ENCODE data around the gene ZNF789.
"Not testable (repeated sequence)": the region's sequence is repeated elsewhere in the genome, so short reads cannot be mapped to it uniquely, and the experiment has no call there.

The ZNF789 gene

GRCh38 chr7:99472561-99473314 lies at the start of gene ZNF789:
ZNF789 (plus strand) TSS chr7:99472890; CDS start chr7:99476457, 3,567 bp downstream.
- H3K27ac ChIP-seq (ENCODE audit: low read depth in 2 of 2, low read length in 2 of 2), result peak within 1 kb of the TSS; percentile 89 to 90
- H3K36me3 ChIP-seq (ENCODE audit: control insufficient read depth in 2 of 2, insufficient read depth in 2 of 2, low read length in 2 of 2), result no peaks in the 10 kb centered on the region
- H3K9ac ChIP-seq (ENCODE audit: low read depth in 1 of 2, low read length in 2 of 2), result peak within 1 kb of the TSS; percentile 85 to 91
- peaks cover 9 to 11% of the 10 kb centered on the region in 2 donors for H3K4me1 ChIP-seq (ENCODE audit: control insufficient read depth in 2 of 2, insufficient read depth in 2 of 2, low read length in 2 of 2)
- H3K9me3 ChIP-seq (ENCODE audit: control insufficient read depth in 2 of 2, low read length in 2 of 2), result no peaks in the 10 kb centered on the region
- H3K27me3 ChIP-seq (ENCODE audit: control insufficient read depth in 2 of 2, insufficient read depth in 2 of 2, low read length in 2 of 2), result no peaks in the 10 kb centered on the region
- H3K4me3 ChIP-seq (ENCODE audit: low read length in 2 of 2), result peak within 1 kb of the TSS; percentile 79 to 89

GRCh38 chr7:99424932-99425730 lies 47.6 kb upstream of the ZNF789 start:
- Histone ChIP-seq H3K4me1 (ENCODE audit: control insufficient read depth in 2 of 2, insufficient read depth in 2 of 2, low read length in 2 of 2) (peaks cover 0 to 3% of the 10 kb centered on the region in 2 donors), H3K36me3 (ENCODE audit: control insufficient read depth in 2 of 2, insufficient read depth in 2 of 2, low read length in 2 of 2) (peaks cover 43 to 44% of the 10 kb centered on the region in 2 donors), H3K9me3 (ENCODE audit: control insufficient read depth in 2 of 2, low read length in 2 of 2) (no peaks in the 10 kb centered on the region), H3K27me3 (ENCODE audit: control insufficient read depth in 2 of 2, insufficient read depth in 2 of 2, low read length in 2 of 2) (no peaks in the 10 kb centered on the region), H3K9ac (ENCODE audit: low read depth in 1 of 2, low read length in 2 of 2) (no peak overlapping the region), H3K27ac (ENCODE audit: low read depth in 2 of 2, low read length in 2 of 2) (no peak overlapping the region), H3K4me3 (ENCODE audit: low read length in 2 of 2) (no peak overlapping the region)

- Histone ChIP-seq H3K36me3 (ENCODE audit: control insufficient read depth in 2 of 2, insufficient read depth in 2 of 2, low read length in 2 of 2) (peaks cover 44 to 45% of the 10 kb centered on the region in 2 donors), H3K4me1 (ENCODE audit: control insufficient read depth in 2 of 2, insufficient read depth in 2 of 2, low read length in 2 of 2) (no peaks in the 10 kb centered on the region), H3K27ac (ENCODE audit: low read depth in 2 of 2, low read length in 2 of 2) (no peak overlapping the region), H3K27me3 (ENCODE audit: control insufficient read depth in 2 of 2, insufficient read depth in 2 of 2, low read length in 2 of 2) (no peaks in the 10 kb centered on the region), H3K9me3 (ENCODE audit: control insufficient read depth in 2 of 2, low read length in 2 of 2) (no peaks in the 10 kb centered on the region), H3K9ac (ENCODE audit: low read depth in 1 of 2, low read length in 2 of 2) (no peak overlapping the region), H3K4me3 (ENCODE audit: low read length in 2 of 2) (no peak overlapping the region)
Measured at GRCh38 chr7:99428972-99429566, 43.6 kb upstream of the ZNF789 start.

- Histone ChIP-seq H3K27me3 (ENCODE audit: control insufficient read depth in 2 of 2, insufficient read depth in 2 of 2, low read length in 2 of 2) (no peaks in the 10 kb centered on the region), H3K4me1 (ENCODE audit: control insufficient read depth in 2 of 2, insufficient read depth in 2 of 2, low read length in 2 of 2) (no peaks in the 10 kb centered on the region), H3K9ac (ENCODE audit: low read depth in 1 of 2, low read length in 2 of 2) (no peak overlapping the region), H3K9me3 (ENCODE audit: control insufficient read depth in 2 of 2, low read length in 2 of 2) (no peaks in the 10 kb centered on the region), H3K27ac (ENCODE audit: low read depth in 2 of 2, low read length in 2 of 2) (no peak overlapping the region), H3K36me3 (ENCODE audit: control insufficient read depth in 2 of 2, insufficient read depth in 2 of 2, low read length in 2 of 2) (peaks cover 40% of the 10 kb centered on the region in 2 donors), H3K4me3 (ENCODE audit: low read length in 2 of 2) (no peak overlapping the region)
Measured at GRCh38 chr7:99429756-99430155, 42.9 kb upstream of the ZNF789 start.

- not testable (repeated sequence) for H3K27ac ChIP-seq (ENCODE audit: low read depth in 2 of 2, low read length in 2 of 2); H3K27me3 ChIP-seq (ENCODE audit: control insufficient read depth in 2 of 2, insufficient read depth in 2 of 2, low read length in 2 of 2); H3K4me1 ChIP-seq (ENCODE audit: control insufficient read depth in 2 of 2, insufficient read depth in 2 of 2, low read length in 2 of 2); H3K9ac ChIP-seq (ENCODE audit: low read depth in 1 of 2, low read length in 2 of 2); H3K9me3 ChIP-seq (ENCODE audit: control insufficient read depth in 2 of 2, low read length in 2 of 2); H3K4me3 ChIP-seq (ENCODE audit: low read length in 2 of 2)
- H3K36me3 ChIP-seq (ENCODE audit: control insufficient read depth in 2 of 2, insufficient read depth in 2 of 2, low read length in 2 of 2), result peaks cover 36 to 38% of the 10 kb centered on the region in 2 donors
Measured at GRCh38 chr7:99431756-99432540, 40.7 kb upstream of the ZNF789 start.

- peaks cover 6% of the 10 kb centered on the region in 2 donors for H3K4me1 ChIP-seq (ENCODE audit: control insufficient read depth in 2 of 2, insufficient read depth in 2 of 2, low read length in 2 of 2)
- no peak overlapping the region for H3K4me3 ChIP-seq (ENCODE audit: low read length in 2 of 2)
- peaks cover 36 to 38% of the 10 kb centered on the region in 2 donors for H3K36me3 ChIP-seq (ENCODE audit: control insufficient read depth in 2 of 2, insufficient read depth in 2 of 2, low read length in 2 of 2)
- H3K27ac ChIP-seq (ENCODE audit: low read depth in 2 of 2, low read length in 2 of 2), result no peak overlapping the region
- no peaks in the 10 kb centered on the region for H3K27me3 ChIP-seq (ENCODE audit: control insufficient read depth in 2 of 2, insufficient read depth in 2 of 2, low read length in 2 of 2)
- no peaks in the 10 kb centered on the region for H3K9me3 ChIP-seq (ENCODE audit: control insufficient read depth in 2 of 2, low read length in 2 of 2)
- H3K9ac ChIP-seq (ENCODE audit: low read depth in 1 of 2, low read length in 2 of 2), result no peak overlapping the region
Measured at GRCh38 chr7:99433158-99433557, 39.5 kb upstream of the ZNF789 start.

GRCh38 chr7:99437946-99438572 lies 34.6 kb upstream of the ZNF789 start:
- Histone ChIP-seq H3K4me1 (ENCODE audit: control insufficient read depth in 2 of 2, insufficient read depth in 2 of 2, low read length in 2 of 2) (peaks cover 16 to 17% of the 10 kb centered on the region in 2 donors), H3K36me3 (ENCODE audit: control insufficient read depth in 2 of 2, insufficient read depth in 2 of 2, low read length in 2 of 2) (peaks cover 8 to 17% of the 10 kb centered on the region in 2 donors), H3K27ac (ENCODE audit: low read depth in 2 of 2, low read length in 2 of 2) (peak overlapping the region; percentile 32 to 74), H3K9ac (ENCODE audit: low read depth in 1 of 2, low read length in 2 of 2) (peak overlapping the region; percentile 75 to 88), H3K9me3 (ENCODE audit: control insufficient read depth in 2 of 2, low read length in 2 of 2) (no peaks in the 10 kb centered on the region), H3K27me3 (ENCODE audit: control insufficient read depth in 2 of 2, insufficient read depth in 2 of 2, low read length in 2 of 2) (no peaks in the 10 kb centered on the region), H3K4me3 (ENCODE audit: low read length in 2 of 2) (peak overlapping the region; percentile 77 to 90)

GRCh38 chr7:99438573-99439480 lies 33.9 kb upstream of the ZNF789 start, which contains the start of the genes CPSF4 and PTCD1:
CPSF4 (plus strand) TSS chr7:99438943; CDS start chr7:99439083, 140 bp downstream.
PTCD1 (minus strand) TSS chr7:99438798; CDS start chr7:99435242, 3,556 bp downstream.
- H3K4me1 ChIP-seq (ENCODE audit: control insufficient read depth in 2 of 2, insufficient read depth in 2 of 2, low read length in 2 of 2), result peaks cover 16 to 17% of the 10 kb centered on the region in 2 donors

More at GRCh38 chr7:99438573-99439480, 33.9 kb upstream of the ZNF789 start, which contains the start of the genes CPSF4 and PTCD1:
- H3K27ac ChIP-seq (ENCODE audit: low read depth in 2 of 2, low read length in 2 of 2), result peak within 1 kb of the TSS; percentile 32 to 74
- no peaks in the 10 kb centered on the region for H3K27me3 ChIP-seq (ENCODE audit: control insufficient read depth in 2 of 2, insufficient read depth in 2 of 2, low read length in 2 of 2)
- H3K9ac ChIP-seq (ENCODE audit: low read depth in 1 of 2, low read length in 2 of 2), result peak within 1 kb of the TSS; percentile 75 to 88
- peaks cover 6 to 12% of the 10 kb centered on the region in 2 donors for H3K36me3 ChIP-seq (ENCODE audit: control insufficient read depth in 2 of 2, insufficient read depth in 2 of 2, low read length in 2 of 2)
- peak within 1 kb of the TSS; percentile 77 to 90 for H3K4me3 ChIP-seq (ENCODE audit: low read length in 2 of 2)
- no peaks in the 10 kb centered on the region for H3K9me3 ChIP-seq (ENCODE audit: control insufficient read depth in 2 of 2, low read length in 2 of 2)
